GM12864 (cell line): ENCODE results near the gene MEX3C.
A peak's percentile ranks its signal among the peaks of the same experiment; 100 is the strongest.

Source experiments
- DNase-seq: peaks from one replicate; pipeline ENCODE4 v3.0.0-alpha.2; 2011; ENCODE audit warnings: low read depth
- H3K4me3 ChIP-seq: 2 replicates; pipeline ENCODE4 v1.5.1; 2011; ENCODE audit warnings: mild to moderate bottlenecking, low read depth, low read length, control low read depth
- CTCF ChIP-seq: IDR thresholded peaks from 2 replicates; pipeline ENCODE4 v1.5.1; 2011; ENCODE audit warnings: low read depth, mild to moderate bottlenecking, moderate library complexity, low read length, control low read depth, inconsistent platforms; ENCODE audit errors: missing control alignments

Gene MEX3C

DNA sequence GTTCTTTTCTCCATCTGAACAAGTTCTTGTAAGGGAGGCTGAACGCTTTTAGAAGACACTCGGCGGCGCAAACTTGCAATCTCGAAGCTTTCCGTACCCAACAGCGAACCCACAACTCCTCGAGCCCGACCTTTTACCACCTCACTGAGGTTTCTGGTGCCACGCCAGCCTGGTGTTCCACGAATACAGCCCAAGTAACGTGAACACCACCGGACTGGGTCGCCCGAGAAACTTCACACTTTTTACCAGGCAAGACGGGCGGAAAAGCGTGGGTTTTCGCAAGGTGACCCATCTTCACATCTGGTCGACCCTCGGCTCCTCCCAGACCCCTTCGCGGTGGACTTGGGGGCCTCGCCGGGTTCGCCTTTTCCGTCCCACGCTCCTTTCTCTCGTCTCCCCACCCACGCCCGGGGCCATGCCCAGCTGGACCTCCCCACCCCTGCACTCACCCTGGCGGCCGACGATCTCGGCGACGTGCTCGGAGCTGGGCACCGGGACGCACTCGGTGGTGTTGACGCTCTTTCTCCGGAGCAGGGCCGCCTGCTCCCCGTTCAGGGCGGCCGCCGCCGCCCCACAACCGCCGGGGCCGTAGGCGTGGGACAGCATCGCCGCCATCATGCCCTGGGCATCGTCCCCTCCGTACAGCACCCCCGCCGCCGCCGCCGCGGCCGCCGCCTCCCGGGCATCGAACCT lies 1.2 kb downstream of the MEX3C start:
- DNase-seq = no peak

GRCh38 chr18:51195451-51196117 lies 1.9 kb downstream of the MEX3C start:
- no peak for DNase-seq
- no peak for TF ChIP-seq CTCF
- H3K4me3 ChIP-seq = peak overlapping the region; percentile 85

More for the DNA sequence above, 1.2 kb downstream of the MEX3C start:
- peak overlapping the region; percentile 85 for H3K4me3 ChIP-seq
- TF ChIP-seq CTCF = no peak

DNA sequence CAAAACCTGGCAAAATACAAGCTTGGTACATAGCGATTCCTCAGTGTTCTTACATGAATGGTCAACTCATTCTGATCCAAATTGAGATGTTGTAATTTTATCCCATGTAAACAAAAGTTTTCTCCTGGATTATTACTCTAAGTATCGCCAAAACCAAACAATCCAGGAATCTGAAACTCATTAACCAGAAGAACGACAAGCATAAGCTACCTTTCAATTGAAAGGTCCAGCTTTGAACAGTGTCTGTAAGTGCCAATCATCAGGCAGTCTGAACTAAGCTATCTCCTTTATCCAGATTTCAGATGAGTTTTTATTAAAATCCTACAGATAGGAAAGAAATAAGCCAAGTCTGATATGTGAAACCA lies 2.4 kb downstream of the MEX3C start:
- no peak for DNase-seq
- TF ChIP-seq CTCF = no peak
- peak overlapping the region; percentile 85 for H3K4me3 ChIP-seq

DNA sequence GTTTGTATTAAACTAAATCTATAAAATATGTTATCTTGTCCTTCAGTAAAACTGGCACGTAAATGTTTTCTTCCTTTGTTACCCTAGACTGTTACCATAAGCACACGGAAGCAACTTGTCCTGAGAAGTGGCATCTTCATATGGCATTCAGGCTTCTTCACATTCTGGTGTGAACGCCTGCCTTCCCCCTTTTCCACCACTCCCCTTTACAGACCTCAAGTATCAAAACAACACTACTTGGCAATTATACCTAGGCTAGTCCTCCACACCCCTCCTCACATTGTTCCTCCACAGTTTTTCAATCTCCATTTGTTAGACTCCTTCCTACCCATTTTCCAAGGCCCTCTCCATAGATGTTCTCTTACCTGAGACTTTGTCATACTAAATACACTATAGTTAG lies 2.9 kb downstream of the MEX3C start:
- DNase-seq = no peak
- peak overlapping the region; percentile 85 for H3K4me3 ChIP-seq
- TF ChIP-seq CTCF = no peak

GRCh38 chr18:51193621-51194287 lies 3.7 kb downstream of the MEX3C start:
- TF ChIP-seq CTCF = no peak
- DNase-seq = no peak
- H3K4me3 ChIP-seq = peak overlapping the region; percentile 6; the same call in 1 of the 2 replicates

DNA sequence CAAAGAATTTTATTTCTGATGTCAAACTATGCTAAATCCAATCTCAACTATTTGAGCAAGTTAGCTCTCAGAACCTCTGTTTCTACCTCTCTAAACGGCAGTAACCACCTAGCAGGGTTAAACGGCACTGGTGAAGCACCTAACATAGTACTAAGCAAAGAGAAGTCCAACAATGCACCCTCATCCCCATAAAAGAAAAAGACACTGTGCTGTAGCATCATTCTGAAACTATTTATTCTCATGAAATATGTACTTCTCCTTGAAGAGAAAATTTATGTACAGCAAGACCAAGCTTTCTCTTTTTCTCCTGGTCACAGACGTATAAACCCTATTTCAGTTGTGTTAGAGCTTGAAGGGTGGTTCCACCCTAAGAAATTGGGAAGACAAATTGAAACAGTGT lies 4.8 kb downstream of the MEX3C start:
- H3K4me3 ChIP-seq = peak overlapping the region; percentile 14; the same call in 1 of the 2 replicates
- TF ChIP-seq CTCF = no peak
- no peak for DNase-seq
